NCI-H748 (cell line): ENCODE data around the gene AOC1.
A peak's percentile ranks its signal among the peaks of the same experiment; 100 is the strongest.

Experiments used
- DNase-seq: peaks from one replicate; lab custom pipeline; 2025; ENCODE audit not compliant: unreplicated experiment; lab: John Stamatoyannopoulos, UW

Gene AOC1

DNA sequence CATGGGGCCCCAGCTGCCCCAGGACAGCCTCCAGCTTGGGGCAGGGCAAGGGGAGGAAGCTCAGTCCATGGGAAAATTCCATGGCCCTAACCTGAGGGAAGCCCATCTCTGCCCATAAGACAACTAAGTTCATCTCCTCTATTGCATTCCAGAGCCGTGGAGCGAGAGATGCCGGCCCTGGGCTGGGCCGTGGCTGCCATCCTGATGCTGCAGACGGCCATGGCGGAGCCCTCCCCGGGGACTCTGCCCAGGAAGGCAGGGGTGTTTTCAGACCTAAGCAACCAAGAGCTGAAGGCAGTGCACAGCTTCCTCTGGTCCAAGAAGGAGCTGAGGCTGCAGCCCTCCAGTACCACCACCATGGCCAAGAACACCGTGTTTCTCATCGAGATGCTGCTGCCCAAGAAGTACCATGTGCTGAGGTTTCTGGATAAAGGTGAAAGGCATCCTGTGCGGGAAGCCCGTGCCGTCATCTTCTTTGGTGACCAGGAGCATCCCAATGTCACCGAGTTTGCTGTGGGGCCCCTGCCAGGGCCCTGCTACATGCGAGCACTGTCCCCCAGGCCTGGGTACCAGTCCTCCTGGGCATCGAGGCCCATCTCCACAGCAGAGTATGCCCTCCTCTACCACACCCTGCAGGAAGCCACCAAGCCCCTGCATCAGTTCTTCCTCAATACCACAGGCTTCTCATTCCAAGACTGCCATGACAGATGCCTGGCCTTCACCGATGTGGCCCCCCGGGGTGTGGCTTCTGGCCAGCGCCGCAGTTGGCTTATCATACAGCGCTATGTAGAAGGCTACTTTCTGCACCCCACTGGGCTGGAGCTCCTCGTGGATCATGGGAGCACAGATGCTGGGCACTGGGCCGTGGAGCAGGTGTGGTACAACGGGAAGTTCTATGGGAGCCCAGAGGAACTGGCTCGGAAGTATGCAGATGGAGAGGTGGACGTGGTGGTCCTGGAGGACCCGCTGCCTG, 4.3 kb downstream of the AOC1 start:
- DNase-seq: no peak

DNA sequence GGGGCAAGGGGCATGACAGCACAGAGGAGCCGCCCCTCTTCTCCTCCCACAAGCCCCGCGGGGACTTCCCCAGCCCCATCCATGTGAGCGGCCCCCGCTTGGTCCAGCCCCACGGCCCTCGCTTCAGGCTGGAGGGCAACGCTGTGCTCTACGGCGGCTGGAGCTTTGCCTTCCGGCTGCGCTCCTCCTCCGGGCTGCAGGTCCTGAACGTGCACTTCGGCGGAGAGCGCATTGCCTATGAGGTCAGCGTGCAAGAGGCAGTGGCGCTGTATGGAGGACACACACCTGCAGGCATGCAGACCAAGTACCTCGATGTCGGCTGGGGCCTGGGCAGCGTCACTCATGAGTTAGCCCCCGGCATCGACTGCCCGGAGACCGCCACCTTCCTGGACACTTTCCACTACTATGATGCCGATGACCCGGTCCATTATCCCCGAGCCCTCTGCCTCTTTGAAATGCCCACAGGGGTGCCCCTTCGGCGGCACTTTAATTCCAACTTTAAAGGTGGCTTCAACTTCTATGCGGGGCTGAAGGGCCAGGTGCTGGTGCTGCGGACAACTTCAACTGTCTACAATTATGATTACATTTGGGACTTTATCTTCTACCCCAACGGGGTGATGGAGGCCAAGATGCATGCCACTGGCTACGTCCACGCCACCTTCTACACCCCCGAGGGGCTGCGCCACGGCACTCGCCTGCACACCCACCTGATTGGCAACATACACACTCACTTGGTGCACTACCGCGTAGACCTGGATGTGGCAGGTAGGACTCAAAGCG, 5.1 kb downstream of the AOC1 start:
- no peak for DNase-seq

DNA sequence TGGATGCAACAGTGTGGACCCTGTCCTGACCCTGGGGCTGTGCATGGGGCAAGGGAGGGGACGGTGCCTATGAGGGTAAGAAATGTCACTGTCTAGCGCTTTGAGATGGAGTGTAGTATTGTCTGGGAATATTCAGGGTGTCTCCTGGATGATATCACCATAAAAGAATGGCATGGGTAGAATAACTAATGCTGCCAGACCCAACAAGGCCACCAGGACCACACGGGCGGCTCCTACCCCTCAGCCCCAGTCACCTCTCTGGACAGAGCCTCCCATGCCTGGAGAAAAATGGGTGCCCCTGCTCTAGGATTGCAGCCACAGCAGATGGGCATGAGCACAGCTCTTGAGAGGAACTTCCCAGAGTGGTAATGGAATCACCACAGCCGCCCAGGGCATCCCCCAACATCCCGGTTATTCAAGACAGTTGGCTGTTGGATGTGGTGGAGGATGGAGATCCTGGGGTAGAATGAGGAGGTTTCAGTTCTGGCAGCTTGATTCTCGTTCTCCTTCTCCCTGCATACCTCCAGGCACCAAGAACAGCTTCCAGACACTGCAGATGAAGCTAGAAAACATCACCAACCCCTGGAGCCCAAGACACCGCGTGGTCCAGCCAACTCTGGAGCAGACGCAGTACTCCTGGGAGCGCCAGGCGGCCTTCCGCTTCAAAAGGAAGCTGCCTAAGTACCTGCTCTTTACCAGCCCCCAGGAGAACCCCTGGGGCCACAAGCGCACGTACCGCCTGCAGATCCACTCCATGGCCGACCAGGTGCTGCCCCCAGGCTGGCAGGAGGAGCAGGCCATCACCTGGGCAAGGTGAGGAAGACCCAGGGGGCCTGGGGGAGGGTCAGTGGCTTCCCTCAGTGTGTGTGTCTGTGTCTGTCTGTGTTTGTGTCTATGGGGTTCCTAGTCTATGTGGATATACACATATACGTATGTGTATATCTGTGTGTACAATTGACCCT, 6.2 kb downstream of the AOC1 start:
- no peak for DNase-seq

DNA sequence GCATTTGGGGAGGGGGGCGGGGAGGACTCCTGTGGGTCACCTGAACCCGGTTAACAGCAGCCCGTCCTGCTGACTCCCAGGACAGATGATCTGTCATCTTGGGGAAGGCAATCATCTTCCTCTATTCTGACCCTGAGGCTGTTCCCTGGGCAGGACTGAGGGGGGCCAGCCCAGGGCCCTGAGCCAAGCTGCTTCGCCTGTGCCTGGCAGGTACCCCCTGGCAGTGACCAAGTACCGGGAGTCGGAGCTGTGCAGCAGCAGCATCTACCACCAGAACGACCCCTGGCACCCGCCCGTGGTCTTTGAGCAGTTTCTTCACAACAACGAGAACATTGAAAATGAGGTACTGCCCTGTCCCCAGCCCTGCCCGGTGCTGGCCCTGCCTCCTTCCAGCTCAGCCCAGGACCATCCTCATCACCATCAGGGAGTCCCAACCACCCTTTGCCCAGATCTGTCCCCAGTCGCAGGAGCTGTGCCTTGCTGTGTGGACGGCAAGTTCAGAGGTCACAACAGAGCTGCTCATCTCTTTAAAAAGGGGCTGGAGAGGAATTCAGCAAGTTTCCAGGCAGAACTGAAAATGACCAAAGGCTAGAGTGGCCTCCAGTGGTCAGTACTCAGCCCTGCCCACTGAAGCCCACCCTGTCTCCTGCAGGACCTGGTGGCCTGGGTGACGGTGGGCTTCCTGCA, 8.1 kb downstream of the AOC1 start:
- no peak for DNase-seq

DNA sequence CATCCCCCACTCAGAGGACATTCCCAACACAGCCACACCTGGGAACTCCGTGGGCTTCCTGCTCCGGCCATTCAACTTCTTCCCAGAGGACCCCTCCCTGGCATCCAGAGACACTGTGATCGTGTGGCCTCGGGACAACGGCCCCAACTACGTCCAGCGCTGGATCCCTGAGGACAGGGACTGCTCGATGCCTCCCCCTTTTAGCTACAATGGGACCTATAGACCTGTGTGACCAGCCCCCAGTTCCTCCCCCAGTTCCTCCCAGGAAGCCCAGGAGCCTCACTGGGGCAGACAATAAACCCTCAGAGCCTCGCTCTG, 8.6 kb downstream of the AOC1 start:
- no peak for DNase-seq

DNA sequence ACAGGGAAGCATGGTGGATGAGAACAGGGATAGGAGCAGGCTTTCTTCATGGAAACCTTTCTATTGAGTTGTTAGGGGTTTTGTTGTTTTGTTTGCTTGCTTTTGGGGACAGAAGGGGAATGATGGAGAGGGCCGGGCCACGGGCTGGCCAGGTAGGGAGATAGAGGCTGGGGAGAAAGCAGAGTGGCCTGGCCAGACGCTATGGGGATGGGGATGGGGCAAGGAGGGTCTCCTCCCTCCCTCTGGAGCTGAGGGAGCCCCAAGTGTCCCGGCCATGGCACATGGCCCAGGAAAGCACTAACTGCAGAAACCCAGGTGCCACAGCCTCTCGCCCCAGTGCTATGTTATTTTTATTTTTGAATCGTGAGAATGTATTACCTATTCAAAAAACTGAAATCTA, 10.0 kb downstream of the AOC1 start:
- DNase-seq: no peak

DNA sequence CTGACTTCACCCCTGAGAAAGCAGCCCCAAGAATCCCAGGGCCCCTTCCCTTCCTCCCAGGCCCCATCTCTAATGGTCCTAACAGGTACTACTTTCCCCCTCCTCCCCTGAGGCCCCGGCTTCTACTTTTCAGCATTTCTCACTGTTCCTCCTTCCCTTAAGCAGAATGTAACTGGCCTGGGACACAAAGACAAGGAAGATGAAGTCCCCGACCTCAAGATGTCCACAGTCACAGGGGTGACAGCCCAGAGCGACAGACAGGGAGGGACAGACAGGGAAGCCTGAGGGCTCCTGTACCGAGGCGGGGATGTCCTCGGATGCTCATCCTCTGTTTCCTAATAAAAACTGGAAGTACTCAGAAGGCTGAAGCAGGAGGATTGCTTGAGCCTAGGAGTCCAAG, 11.6 kb downstream of the AOC1 start:
- no peak for DNase-seq

DNA sequence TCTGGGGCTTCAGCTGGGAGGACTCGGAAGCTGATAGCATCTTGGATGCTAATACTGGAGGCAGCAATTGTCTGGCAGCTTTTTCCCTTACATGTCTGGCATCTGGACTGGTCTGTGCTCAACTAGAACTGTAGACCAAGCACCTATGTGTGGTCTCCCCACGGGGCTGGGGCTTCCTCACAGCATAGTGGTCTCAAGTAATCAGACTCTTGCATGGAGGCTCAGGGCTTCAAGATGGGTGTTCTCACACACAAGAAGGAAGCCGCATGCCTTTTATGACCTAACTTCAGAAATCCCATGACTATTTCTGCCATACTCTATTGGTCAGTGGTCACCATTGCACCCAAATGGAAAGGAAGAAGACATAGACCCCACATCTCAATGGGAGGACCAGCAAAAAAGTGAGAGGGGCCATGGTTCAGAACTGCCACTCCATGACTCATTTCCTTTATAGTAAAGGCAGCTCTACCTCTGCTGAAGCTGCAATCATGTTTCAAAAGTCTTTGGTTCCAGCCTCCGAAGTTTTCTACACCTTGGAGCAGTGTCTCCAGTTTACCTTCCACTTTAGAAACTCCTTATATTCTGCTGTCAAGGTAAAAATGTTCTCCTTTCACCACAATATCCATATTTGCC, 14.7 kb downstream of the AOC1 start:
- no peak for DNase-seq

DNA sequence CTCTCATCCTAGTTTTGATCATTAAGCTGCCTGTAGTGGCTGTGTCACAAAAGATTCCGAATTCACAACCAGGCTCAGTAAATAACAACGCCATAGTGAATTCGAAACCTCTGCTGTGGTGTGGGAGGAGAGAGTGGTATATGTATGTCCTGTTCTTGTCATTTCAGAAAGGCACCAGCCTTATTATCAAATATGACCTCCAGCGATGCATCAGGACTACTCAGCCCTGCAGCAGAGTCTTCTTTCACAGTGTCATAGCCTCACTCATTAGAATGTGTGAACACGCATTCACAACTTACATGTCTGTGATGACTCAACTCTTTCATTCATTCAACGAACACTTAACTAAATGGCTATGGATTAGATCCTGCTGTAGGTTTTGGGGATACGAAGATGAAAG, 15.3 kb downstream of the AOC1 start:
- no peak for DNase-seq

DNA sequence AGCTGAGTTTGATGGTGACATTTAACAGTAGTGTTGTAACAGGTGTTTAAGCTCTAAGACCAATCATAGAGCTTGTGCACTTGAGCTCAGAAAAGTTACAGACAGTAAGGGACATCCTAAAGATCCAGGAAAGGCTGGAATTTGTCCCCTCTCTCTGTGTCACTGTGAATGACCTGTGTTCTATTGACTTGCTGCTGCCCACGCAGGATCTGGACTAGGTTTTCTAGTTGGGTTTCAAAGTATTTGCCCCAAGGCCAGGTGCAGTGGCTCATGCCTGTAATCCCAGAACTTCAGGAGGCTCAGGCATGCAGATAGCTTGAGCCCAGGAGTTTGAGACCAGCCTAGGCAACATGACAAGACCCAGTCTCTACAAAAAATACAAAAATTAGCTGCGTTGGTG, 17.1 kb downstream of the AOC1 start:
- no peak for DNase-seq

DNA sequence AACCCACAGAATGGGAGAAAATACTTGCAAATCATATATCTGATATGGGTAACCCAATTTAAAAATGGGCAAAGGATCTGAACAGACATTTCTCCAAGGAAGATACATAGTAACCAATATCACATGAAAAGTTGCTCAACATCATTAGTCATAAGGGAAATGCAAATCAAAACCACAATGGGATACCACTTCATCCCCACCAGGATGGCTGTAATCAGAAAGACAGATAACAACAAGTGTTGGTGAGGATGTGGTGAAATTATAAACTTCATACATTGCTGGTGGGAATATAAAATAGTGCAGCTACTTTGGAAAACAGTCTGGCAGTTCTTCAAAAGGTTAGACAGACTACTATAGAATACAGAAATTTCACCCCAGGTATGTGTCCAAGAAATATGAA, 19.3 kb downstream of the AOC1 start:
- DNase-seq: no peak

DNA sequence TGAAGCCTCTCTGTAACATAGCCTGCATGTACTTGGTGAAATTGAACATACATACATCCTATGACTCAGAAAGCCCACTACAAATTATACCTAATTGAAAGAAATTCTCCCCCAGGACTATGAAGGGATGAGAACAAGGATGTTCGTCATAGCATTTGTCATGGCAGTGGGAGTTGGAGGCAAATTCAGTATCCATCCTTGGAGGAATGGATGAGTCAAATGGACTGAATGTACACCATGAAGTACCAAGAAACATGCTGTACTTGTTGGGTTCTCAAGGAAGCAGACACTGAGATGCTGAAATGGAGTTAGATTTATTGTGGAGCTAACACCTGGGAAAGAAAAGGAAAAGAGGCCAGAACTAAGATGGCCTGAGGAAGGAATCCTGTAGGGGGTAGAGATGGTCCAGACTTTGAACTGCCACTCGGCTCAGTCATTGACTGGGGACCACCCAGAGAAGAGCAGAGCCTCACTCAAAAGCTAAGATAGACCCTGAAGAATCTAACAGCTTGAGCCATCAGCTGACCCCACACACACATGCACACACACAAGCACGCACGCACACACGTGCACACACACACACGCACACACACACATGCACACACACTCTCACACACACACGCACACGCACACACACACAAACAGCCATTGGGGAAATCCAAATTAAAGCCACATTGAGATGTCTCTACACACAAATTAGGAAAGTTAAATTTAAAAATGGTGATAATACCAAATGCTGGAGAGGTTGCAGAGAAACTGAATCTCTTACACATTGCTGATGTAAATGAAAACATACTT, 22.3 kb downstream of the AOC1 start:
- no peak for DNase-seq

DNA sequence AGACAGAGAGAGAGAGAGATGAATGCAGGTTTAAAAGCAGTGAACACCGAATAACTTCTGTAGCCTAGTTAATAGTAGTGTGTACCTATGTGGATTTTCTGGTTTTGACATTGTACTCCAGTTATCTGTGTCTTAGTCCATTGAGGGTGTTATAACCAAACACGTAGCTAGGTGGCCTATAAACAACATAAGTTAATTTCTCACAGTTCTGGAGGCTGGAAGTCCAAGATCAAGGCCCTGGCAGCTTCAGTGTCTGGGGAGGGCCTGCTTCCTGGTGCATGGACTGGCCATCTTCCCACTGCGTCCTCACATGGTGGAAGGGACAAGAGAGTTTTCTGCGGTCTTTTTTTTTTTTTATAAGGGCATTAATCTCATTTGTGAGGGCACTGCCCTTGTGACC, 23.5 kb downstream of the AOC1 start:
- peak; percentile 45 for DNase-seq

DNA sequence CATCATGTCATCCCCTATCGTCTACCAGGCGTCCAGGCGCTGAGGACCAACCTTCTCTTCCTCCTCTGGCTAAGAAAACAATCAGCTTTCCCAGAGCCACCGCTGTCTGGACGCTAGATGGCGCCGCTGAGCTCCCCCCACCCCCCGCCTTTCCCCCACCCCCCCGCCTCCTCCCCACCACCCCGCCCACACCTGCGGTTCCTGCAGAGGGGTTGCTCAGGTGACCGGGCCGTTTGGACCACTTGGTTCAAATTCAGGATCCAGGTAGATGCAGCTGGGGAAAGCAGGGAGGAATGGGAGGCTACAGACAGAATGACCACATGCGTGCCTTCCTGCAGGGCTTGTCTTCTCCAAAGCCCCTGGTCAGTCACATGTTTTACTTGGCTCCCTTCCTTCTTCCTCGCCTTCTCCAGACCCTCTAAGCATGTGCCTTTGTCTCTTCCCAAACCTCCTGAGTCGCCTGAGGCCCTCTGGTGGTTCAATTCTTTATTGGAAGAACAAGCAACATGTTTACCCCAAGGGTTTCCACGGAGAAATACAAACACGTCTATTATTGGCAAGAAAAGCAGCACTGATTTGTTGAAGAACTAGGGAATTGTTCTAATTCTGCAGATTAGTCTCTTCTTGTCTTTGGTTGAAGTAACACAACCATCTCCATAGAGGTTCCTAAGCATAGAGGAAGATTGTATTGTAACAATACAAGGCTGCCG, 24.7 kb downstream of the AOC1 start:
- DNase-seq: peak; percentile 93

DNA sequence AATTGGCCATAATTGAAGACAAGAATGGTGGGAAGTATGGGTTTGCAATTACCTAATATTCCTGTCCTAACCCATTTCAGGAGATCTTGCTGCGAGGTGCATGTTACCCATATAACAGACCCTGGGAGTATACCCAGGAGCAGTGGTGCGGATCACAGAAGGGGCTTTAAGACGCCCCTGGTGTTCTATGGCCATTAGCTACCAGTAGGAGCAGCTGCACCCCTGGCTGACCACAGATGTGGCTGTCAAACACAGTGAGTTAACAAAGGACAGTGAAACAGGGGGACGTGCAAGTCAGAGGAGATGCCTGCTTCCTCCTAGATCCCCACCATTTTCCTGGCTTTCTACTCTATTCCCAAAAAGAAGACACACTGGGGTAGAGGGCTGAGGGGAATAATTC, 25.2 kb downstream of the AOC1 start:
- peak; percentile 54 for DNase-seq

DNA sequence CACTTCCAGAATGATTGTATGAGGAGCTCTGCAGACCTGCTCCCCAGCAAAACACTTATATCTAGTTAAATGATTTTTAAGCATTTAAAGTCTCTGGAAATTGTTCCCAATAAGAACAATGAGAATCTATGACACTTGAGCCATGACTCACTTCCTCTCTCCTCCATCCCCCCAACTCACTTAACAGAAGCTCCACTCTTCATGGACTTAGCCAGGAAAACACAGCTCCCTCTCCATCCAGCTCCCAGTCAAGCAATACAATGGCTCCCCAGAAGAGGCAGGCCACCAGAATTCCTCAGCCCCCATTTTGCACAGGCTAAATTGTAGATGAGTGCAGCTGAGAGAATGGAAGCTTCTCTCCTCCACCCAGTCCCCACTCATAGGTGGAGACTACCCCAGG, 27.0 kb downstream of the AOC1 start:
- no peak for DNase-seq

DNA sequence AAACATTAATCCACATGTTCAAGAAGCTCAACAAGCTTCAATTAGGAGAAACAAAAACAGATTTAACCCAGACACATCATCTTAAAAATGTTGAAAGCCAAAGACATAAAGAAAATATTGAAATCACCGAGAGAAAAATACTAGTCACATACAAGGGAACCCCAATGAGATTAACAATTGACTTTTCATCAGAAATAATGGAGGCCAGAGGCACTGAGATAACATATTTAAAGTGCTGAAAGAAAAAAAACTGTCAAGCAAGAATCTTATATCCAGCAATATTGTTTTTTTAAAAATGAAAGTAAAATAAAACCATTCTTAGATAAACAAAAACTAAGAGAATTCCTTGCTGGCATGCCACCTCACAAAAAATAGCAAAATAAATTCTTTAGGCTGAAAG, 28.9 kb downstream of the AOC1 start:
- DNase-seq: no peak

DNA sequence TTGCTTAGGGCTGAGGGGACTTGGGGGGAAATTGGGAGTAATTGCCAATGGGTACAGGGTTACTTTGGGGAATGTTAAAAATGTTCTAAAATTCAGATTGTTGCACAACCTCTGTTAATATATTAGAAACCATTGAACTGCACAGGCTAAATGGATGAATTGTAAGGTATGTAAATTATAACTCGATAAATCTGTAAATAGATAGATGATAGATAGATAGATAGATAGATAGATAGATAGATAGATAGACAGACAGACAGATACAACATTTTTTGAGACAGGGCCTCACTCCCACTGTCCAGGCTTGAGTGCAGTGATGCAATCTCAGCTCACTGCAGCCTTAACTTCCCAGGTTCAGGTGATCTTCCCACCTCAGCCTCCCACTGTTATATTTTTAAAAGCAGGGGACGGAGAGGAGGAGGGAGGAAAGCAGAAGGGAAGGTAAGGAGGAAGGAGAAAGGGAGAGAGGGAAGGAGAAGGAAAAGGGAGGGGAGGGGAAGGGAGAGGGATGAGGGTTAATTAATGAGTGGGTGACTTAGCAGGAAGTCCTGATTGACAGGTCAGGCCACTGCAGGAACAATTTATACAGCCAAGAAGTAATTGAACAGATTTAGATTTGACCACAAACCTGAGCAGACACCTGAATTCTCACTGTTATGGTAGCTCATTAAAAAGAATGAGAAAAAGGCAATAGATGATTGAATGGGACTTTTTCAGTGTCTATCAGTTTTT, 38.7 kb downstream of the AOC1 start:
- DNase-seq: no peak
